Heart left ventricle (tissue), 16 donors: ENCODE measurements around the gene LRRC27. TPM values are rescaled to one million over a fixed set of nuclear protein-coding genes. Genes with fewer than 3 reads are reported as not detected.

Source experiments
- ATAC-seq, 4 donors: fragments of 200-7000 bp; cut with Tn5 transposase; one replicate each; pipeline ENCODE4 v1.9.1; 2020 to 2022; ENCODE audit warnings: moderate library complexity in 4 of 4, mild to moderate bottlenecking in 3 of 4, moderate number of reproducible peaks in 1 of 4
- DNase-seq, 5 donors: peaks; one replicate each; pipeline ENCODE4 v3.0.0-alpha.2; 2020
- H3K27ac ChIP-seq, 12 donors: fragments of 200-600 bp; sonication (generic) in 4 of 12; one replicate each; pipeline versions ENCODE4 v1.5.0 to v1.8.0; 2016 to 2022; ENCODE audit warnings: mild to moderate bottlenecking in 2 of 12
- H3K27me3 ChIP-seq, 9 donors: fragments of 200-600 bp; sonication (generic) in 2 of 9; one replicate each; pipeline versions ENCODE4 v1.5.1 to v1.8.0; 2016 to 2022; ENCODE audit warnings: mild to moderate bottlenecking in 3 of 9
- H3K36me3 ChIP-seq, 9 donors: fragments of 200-600 bp; sonication (generic) in 2 of 9; one replicate each; pipeline versions ENCODE4 v1.5.0 to v1.8.0; 2018 to 2022; ENCODE audit warnings: mild to moderate bottlenecking in 2 of 9
- H3K4me1 ChIP-seq, 12 donors: fragments of 200-600 bp; sonication (generic) in 4 of 12; one replicate each; pipeline versions ENCODE4 v1.5.0 to v1.8.0; 2016 to 2022; ENCODE audit warnings: mild to moderate bottlenecking in 3 of 12
- H3K4me3 ChIP-seq, 12 donors: fragments of 200-600 bp; sonication (generic) in 4 of 12; one replicate each; pipeline versions ENCODE4 v1.5.0 to v1.8.0; 2017 to 2022; ENCODE audit warnings: mild to moderate bottlenecking in 9 of 12, moderate library complexity in 4 of 12
- H3K9me3 ChIP-seq, 12 donors: fragments of 200-600 bp; sonication (generic) in 4 of 12; one replicate each; pipeline versions ENCODE4 v1.5.0 to v1.8.0; 2016 to 2022; ENCODE audit warnings: mild to moderate bottlenecking in 1 of 12
- CTCF ChIP-seq, 12 donors: fragments of 200-600 bp; sonication (generic) in 4 of 12; IDR thresholded peaks; one replicate each; pipeline versions ENCODE4 v1.5.0 to v1.8.0; 2018 to 2022; ENCODE audit warnings: antibody characterized with exemption in 12 of 12, mild to moderate bottlenecking in 5 of 12
- POLR2A ChIP-seq, 2 donors: fragments of 450-650 bp; IDR thresholded peaks; one replicate each; pipeline ENCODE4 v1.6.1; 2017; ENCODE audit warnings: antibody characterized with exemption in 2 of 2, mild to moderate bottlenecking in 2 of 2, moderate library complexity in 2 of 2
- WGBS, 4 donors: extraction: QIAGEN DNeasy Blood & Tissue Kit in 2 of 4; methylation state at CpG; one replicate each; pipeline versions ENCODE4 v1.1.5 to v1.1.7; 2013 to 2018; 5-methylcytosine and 5-hydroxymethylcytosine counted together
- intact Hi-C, 10 donors: fragments of 100-400 bp; cut with DNase I; formaldehyde crosslinking; loops; one replicate each; pipeline versions ENCODE4 v1.11.1 to v1.14.2; 2022
- long read RNA-seq, 3 donors: library from polyadenylated mRNA; unstranded; transcript quantifications; one replicate each; pipeline ENCODE4 v2.0.0, GENCODE V29; 2020 to 2021
- polyA plus RNA-seq, 2 donors: library from polyadenylated mRNA; stranded (reverse); fragments of 200-250 nt; gene quantifications; one replicate each; pipeline ENCODE4 v1.2.3, GENCODE V29; 2013
- total RNA-seq, 9 donors: library from RNA; depleted of rRNA in 2 of 9; stranded (reverse); fragments of >200 nt in 2 of 9; fragmentation: NEBNext Ultra II Directional in 3 of 9; extraction: Animal tissue kit (Norgen Biotek cat#: 25700) in 3 of 9; gene quantifications; one replicate each; pipeline versions ENCODE4 v1.1.0 to v1.2.4, GENCODE V29; 2016 to 2023
- donor health status: ischemic (EF 13 %, LVEDD 7.1; RV severe dilation, severe dysfunction).
- donor health status: healthy with polysubstance abuse.
- donor health status: DM: no; HTN: yes; CAD: no.
- donor health status: DM: no; HTN: no; CAD: no.
- donor health status: ischemic (EF 25% LVEDD 6.9; RV normal size, moderate dysfunction).
- donor health status: ischemic (EF 25% LVEDD 5.7; RV mildly dilated, moderate dysfunction).
- donor health status: healthy.
- donor health status: DM: yes; HTN: yes; CAD: no.
- donor health status: ischemic (EF 35%, LVEDD 5.7; RV mildly dilated, moderate dysfunction).
- donor health status: nonischemic (EF 11% LVEDD 7.7; RV severe dilation, severe dysfunction).
- donor health status: DM: yes; HTN: yes; CAD: no.
- donor health status: PGD.
- donor health status: ischemic (EF 29% LVEDD 5.4; RV normal size, mild dysfunction).
- donor health status: nonischemic (EF 23%, LVEDD 6.1; RV moderate dilation, normal function).

Gene LRRC27
- 1 to 10 TPM; 2.6 to 8.9 (median 5.0) TPM for total RNA-seq
- 1 to 10 TPM; 5.1 to 7.6 TPM for polyA plus RNA-seq
- long read RNA-seq, donor 1, full-length matches to known transcripts = 3 of 9 reads
- long read RNA-seq, donor 1, partial matches to known transcripts = 5 of 9 reads
- long read RNA-seq, donor 1, other reads (novel, unspliced or antisense) = 1 of 9 reads
- long read RNA-seq, donor 2, full-length matches to known transcripts = 4 of 19 reads
- long read RNA-seq, donor 2, partial matches to known transcripts = 3 of 19 reads
- long read RNA-seq, donor 2, other reads (novel, unspliced or antisense) = 12 of 19 reads
- long read RNA-seq, donor 3, full-length matches to known transcripts = 2 of 4 reads
- long read RNA-seq, donor 3, partial matches to known transcripts = 1 of 4 reads
- long read RNA-seq, donor 3, other reads (novel, unspliced or antisense) = 1 of 4 reads

- DNase-seq (peak; percentile 99 to 100 (median 99)), ATAC-seq (peak; percentile 91 to 93 (median 93))
- Histone ChIP-seq H3K27me3 (no peaks in the 10 kb centered on the region), H3K36me3 (peaks cover 0 to 17% (median 0%) of the 10 kb centered on the region in 9 donors), H3K27ac (peak within 1 kb of the TSS; percentile 19 to 94 (median 88)), H3K9me3 (no peaks in the 10 kb centered on the region), H3K4me1 (peaks cover 4 to 52% (median 32%) of the 10 kb centered on the region in 12 donors), H3K4me3 (peak within 1 kb of the TSS; percentile 57 to 91 (median 84))
- no peak for TF ChIP-seq CTCF (IDR thresholded peaks at IDR 0.05)
- peak in 1 of 2 donors; percentile 23 for TF ChIP-seq POLR2A (IDR thresholded peaks at IDR 0.05)
- intact Hi-C loops = loop anchor here in 4 of 10 donors (1.0 to 2.0 kb wide), 3 partner anchors 21 to 24 kb away; no protein-coding TSS in a partner anchor
- 0 to 1% (median 0%) methylated on average over 13 to 87 of the region's 89 CpGs for whole genome bisulfite sequencing, 4 donors
Measured at GRCh38 chr10:132331601-132332432, at the start of gene LRRC27. TSS of gene LRRC27 (plus strand) at chr10:132332193. CDS start at chr10:132333525, 1,332 bp downstream.

GRCh38 chr10:132282667-132283603 lies 49.1 kb upstream of the LRRC27 start:
- intact Hi-C loops = no loop called here
- TF ChIP-seq POLR2A (IDR thresholded peaks at IDR 0.05) (no peak), CTCF (IDR thresholded peaks at IDR 0.05) (no peak)
- DNase-seq (peak in 2 of 5 donors; percentile 18 to 33), ATAC-seq (no peak)
- Histone ChIP-seq H3K4me1 (peaks cover 0 to 7% (median 0%) of the 10 kb centered on the region in 12 donors), H3K36me3 (no peaks in the 10 kb centered on the region), H3K27ac (no peak overlapping the region), H3K4me3 (no peak overlapping the region), H3K9me3 (peaks cover 0 to 4% (median 0%) of the 10 kb centered on the region in 12 donors), H3K27me3 (peaks cover 0 to 21% (median 0%) of the 10 kb centered on the region in 9 donors)
- 47 to 60% (median 54%) methylated on average over 29 to 36 of the region's 36 CpGs for whole genome bisulfite sequencing, 4 donors

- Histone ChIP-seq H3K9me3 (peaks cover 0 to 12% (median 4%) of the 10 kb centered on the region in 12 donors), H3K4me3 (no peak overlapping the region), H3K4me1 (peaks cover 0 to 7% (median 0%) of the 10 kb centered on the region in 12 donors), H3K27ac (no peak overlapping the region), H3K27me3 (peaks cover 0 to 21% (median 0%) of the 10 kb centered on the region in 9 donors), H3K36me3 (no peaks in the 10 kb centered on the region)
- TF ChIP-seq CTCF (IDR thresholded peaks at IDR 0.05) (no peak), POLR2A (IDR thresholded peaks at IDR 0.05) (no peak)
- ATAC-seq (no peak), DNase-seq (peak in 2 of 5 donors; percentile 8 to 48)
- WGBS, 4 donors = 79 to 85% (median 79%) methylated on average over 19 to 24 of the region's 24 CpGs
- intact Hi-C loops = no loop called here
Measured at GRCh38 chr10:132283604-132284382, 48.2 kb upstream of the LRRC27 start.
